SK-N-SH (cell line): ENCODE measurements around the gene THUMPD2. TPM values are rescaled to one million over a fixed set of nuclear protein-coding genes. Genes with fewer than 3 reads are reported as not detected.

ENCODE experiments used
- CTCF ChIA-PET: fragments of 300-600, 350-600 bp; formaldehyde crosslinking; extraction: SDS; loops from one replicate; lab custom pipeline; 2021; lab: Yijun Ruan, JAX
- POLR2A ChIA-PET: fragments of 350-600 bp; sonication (Branson Sonifier 250); formaldehyde crosslinking; extraction: SDS; loops from one replicate; lab custom pipeline; 2020; ENCODE audit warnings: antibody characterized with exemption, inconsistent platforms; lab: Yijun Ruan, JAX
- DNase-seq: peaks from one replicate; pipeline ENCODE4 v3.0.0; 2012
- H2AFZ ChIP-seq: fragments of 200-600 bp; sonication (generic); 2 replicates; pipeline ENCODE4 v1.8.1; 2016; ENCODE audit warnings: antibody characterized with exemption, mild to moderate bottlenecking, low read depth
- H3F3A ChIP-seq: fragments of 200-600 bp; sonication (generic); replicated peaks from 2 replicates; pipeline ENCODE3; 2016; ENCODE audit warnings: antibody characterized with exemption, mild to moderate bottlenecking; ENCODE audit not compliant: insufficient read depth
- H3K27ac ChIP-seq, 2 experiments: fragments of 200-500 bp in 1 of 2; fragments of 200-600 bp in 1 of 2; sonication (Bioruptor generic) in 1 of 2; sonication (generic), shearing (Covaris generic) in 1 of 2; 2 replicates each; pipeline versions ENCODE4 v1.5.1 to v1.6.1; 2014 to 2016; ENCODE audit warnings: low read depth in 2 of 2, inconsistent platforms in 1 of 2, low read length in 1 of 2, mild to moderate bottlenecking in 1 of 2, mixed read lengths in 1 of 2
- H3K27me3 ChIP-seq: fragments of 200-600 bp; sonication (generic), shearing (Covaris generic); 2 replicates; pipeline ENCODE4 v1.6.1; 2016; ENCODE audit warnings: mixed run types; ENCODE audit not compliant: insufficient read depth
- H3K36me3 ChIP-seq, 2 experiments: fragments of 200-500 bp in 1 of 2; fragments of 200-600 bp in 1 of 2; sonication (Bioruptor generic) in 1 of 2; sonication (generic) in 1 of 2; replicated peaks in 1 of 2; 2 replicates each; pipeline versions ENCODE3 to v1.5.1; 2014 to 2016; ENCODE audit warnings: low read length in 1 of 2, mild to moderate bottlenecking in 1 of 2; ENCODE audit not compliant: insufficient read depth in 2 of 2, control insufficient read depth in 1 of 2
- H3K4me1 ChIP-seq, 2 experiments: fragments of 200-500 bp in 1 of 2; fragments of 200-600 bp in 1 of 2; sonication (Bioruptor generic) in 1 of 2; sonication (generic), shearing (Covaris generic) in 1 of 2; 2 replicates each; pipeline versions ENCODE4 v1.5.1 to v1.6.1; 2014 to 2016; ENCODE audit warnings: low read depth in 1 of 2, low read length in 1 of 2, mixed run types in 1 of 2; ENCODE audit not compliant: insufficient read depth in 2 of 2, control insufficient read depth in 1 of 2
- H3K4me2 ChIP-seq: fragments of 200-600 bp; sonication (generic), shearing (Covaris generic); 2 replicates; pipeline ENCODE4 v1.6.1; 2017; ENCODE audit warnings: mixed run types
- H3K4me3 ChIP-seq, 2 experiments: fragments of 200-500 bp in 1 of 2; fragments of 200-600 bp in 1 of 2; sonication (Bioruptor generic) in 1 of 2; sonication (generic), shearing (Covaris generic) in 1 of 2; 2 replicates each; pipeline versions ENCODE4 v1.5.1 to v1.8.1; 2014 to 2016; ENCODE audit warnings: low read depth in 2 of 2, inconsistent platforms in 1 of 2, low read length in 1 of 2, mild to moderate bottlenecking in 1 of 2, mixed read lengths in 1 of 2, moderate library complexity in 1 of 2
- H3K79me2 ChIP-seq: fragments of 200-600 bp; sonication (generic); 2 replicates; pipeline ENCODE4 v1.8.1; 2017; ENCODE audit warnings: mild to moderate bottlenecking; ENCODE audit not compliant: insufficient read depth
- H3K9ac ChIP-seq: fragments of 200-600 bp; sonication (generic); 2 replicates; pipeline ENCODE4 v1.6.1; 2017; ENCODE audit warnings: mixed run types
- H3K9me2 ChIP-seq: fragments of 200-600 bp; sonication (generic); 2 replicates; pipeline ENCODE4 v1.6.1; 2017; ENCODE audit warnings: mixed run types
- H3K9me3 ChIP-seq: fragments of 200-600 bp; sonication (generic); 2 replicates; pipeline ENCODE4 v1.6.1; 2017; ENCODE audit warnings: mixed run types, mild to moderate bottlenecking, moderate library complexity
- H4K20me1 ChIP-seq: fragments of 200-600 bp; sonication (generic); 2 replicates; pipeline ENCODE4 v1.6.1; 2017; ENCODE audit warnings: mild to moderate bottlenecking, mixed run types; ENCODE audit not compliant: insufficient read depth
- CHD2 ChIP-seq: fragments of 150-350 bp; IDR thresholded peaks from 2 replicates; pipeline ENCODE4 v1.6.1; 2018; ENCODE audit warnings: low read length; ENCODE audit not compliant: partially characterized antibody
- CTCF ChIP-seq: fragments of 200-600 bp; sonication (generic); IDR thresholded peaks from 2 replicates; pipeline ENCODE4 v1.6.1; 2017; ENCODE audit warnings: antibody characterized with exemption, mild to moderate bottlenecking, moderate library complexity
- ELF1 ChIP-seq: IDR thresholded peaks from 2 replicates; pipeline ENCODE4 v1.4.0; 2012
- GATA2 ChIP-seq: sonication (generic); formaldehyde crosslinking; IDR thresholded peaks from 2 replicates; pipeline ENCODE4 v1.5.0; 2020; ENCODE audit warnings: mild to moderate bottlenecking, missing genetic modification reagents
- IRF3 ChIP-seq: fragments of 150-350 bp; IDR thresholded peaks from 2 replicates; pipeline ENCODE4 v1.6.1; 2016; ENCODE audit warnings: mild to moderate bottlenecking, low read depth, low read length
- MAX ChIP-seq: IDR thresholded peaks from 2 replicates; pipeline ENCODE4 v1.4.0; 2012; ENCODE audit warnings: low read depth
- NRF1 ChIP-seq: IDR thresholded peaks from 2 replicates; pipeline ENCODE4 v1.6.1; 2012; ENCODE audit warnings: low read depth, mild to moderate bottlenecking, low read length
- TCF12 ChIP-seq: IDR thresholded peaks from 2 replicates; pipeline ENCODE4 v1.4.0; 2012
- TEAD4 ChIP-seq: IDR thresholded peaks from 2 replicates; pipeline ENCODE4 v1.4.0; 2012; ENCODE audit warnings: mild to moderate bottlenecking, borderline replicate concordance; ENCODE audit not compliant: insufficient read depth
- ZBTB33 ChIP-seq: IDR thresholded peaks from 2 replicates; pipeline ENCODE4 v1.4.0; 2012; ENCODE audit warnings: low read depth, borderline replicate concordance
- WGBS: methylation state at CpG from one replicate; pipeline ENCODE4 v1.1.6; 2017; ENCODE audit warnings: low lambda C conversion rate; 5-methylcytosine and 5-hydroxymethylcytosine counted together
- polyA plus RNA-seq, 3 experiments: library from polyadenylated mRNA; depleted of rRNA; stranded (reverse); fragments of >200 nt; gene quantifications; 2 replicates each; pipeline ENCODE4 v1.2.3, GENCODE V29; 2012

THUMPD2 gene
- polyA plus RNA-seq, 1 of the 3 experiments (the other 2 are of a cell fraction): 5.3 TPM

- no peak for TF ChIP-seq CTCF
- no peak for TF ChIP-seq ELF1
- no peak for TF ChIP-seq CHD2
- TF ChIP-seq TEAD4: no peak
- no peak for TF ChIP-seq ZBTB33
- TF ChIP-seq, all 33 proteins: peak for 0
Observed at GRCh38 chr2:39706312-39706711, 72.7 kb downstream of the THUMPD2 start (continued).

- H4K20me1 ChIP-seq: no peaks in the 10 kb centered on the region
- no peak overlapping the region for H3K4me2 ChIP-seq
- peaks cover 0 to 6% of the 10 kb centered on the region in 2 experiments for H3K36me3 ChIP-seq
- no peak overlapping the region for H3K9ac ChIP-seq
- 54% methylated on average over 4 of the region's 4 CpGs for WGBS
- no peak overlapping the region for H3K27ac ChIP-seq
- H3K4me1 ChIP-seq: peaks cover 0 to 7% of the 10 kb centered on the region in 2 experiments; a peak in 2 of 4 replicates
- no peak for TF ChIP-seq TCF12
- TF ChIP-seq NRF1: no peak
- no peak for TF ChIP-seq GATA2 (CRISPR knock-in tag)
- TF ChIP-seq MAX: no peak
- TF ChIP-seq IRF3: no peak
- ChIA-PET CTCF (interaction anchor here (1.2 to 3.2 kb wide), 7 partner anchors 9 to 326 kb away, joined by 3 to 12 read pairs (median 3); no protein-coding TSS in a partner anchor), POLR2A (no interaction called here)
- no peaks in the 10 kb centered on the region for H3K9me2 ChIP-seq
- no peaks in the 10 kb centered on the region for H3F3A ChIP-seq
- no peak overlapping the region for H3K4me3 ChIP-seq
- H3K79me2 ChIP-seq: no peaks in the 10 kb centered on the region
- no peaks in the 10 kb centered on the region for H3K27me3 ChIP-seq
- no peak overlapping the region for H2AFZ ChIP-seq
- DNase-seq: no peak
- H3K9me3 ChIP-seq: peaks cover 14% of the 10 kb centered on the region
Observed at GRCh38 chr2:39705638-39706037, 73.4 kb downstream of the THUMPD2 start.
